A673 (cell line): ENCODE measurements around the gene CUX1. TPM values are rescaled to one million over a fixed set of nuclear protein-coding genes. Genes with fewer than 3 reads are reported as not detected.
"Not testable (repeated sequence)": the region's sequence is repeated elsewhere in the genome, so short reads cannot be mapped to it uniquely, and the experiment has no call there.

ENCODE experiments used
- BruUV-seq: library from RNA; stranded (reverse); fragments of 400-500 nt; replicated peaks from 2 replicates; lab custom pipeline; 2021; lab: Mats Ljungman, UMichigan
- CTCF ChIA-PET: fragments of 300-600 bp; sonication (Branson Sonifier 250); formaldehyde crosslinking; loops from one replicate; lab custom pipeline; 2022; ENCODE audit warnings: antibody characterized with exemption; lab: Charles Lee
- POLR2A ChIA-PET: fragments of 300-600 bp; sonication (Branson Sonifier 250); formaldehyde crosslinking; loops from one replicate; lab custom pipeline; 2022; ENCODE audit warnings: antibody characterized with exemption; ENCODE audit not compliant: low non-redundant PET; lab: Charles Lee
- DNase-seq: peaks from one replicate; pipeline ENCODE4 v3.0.0-alpha.2; 2015; ENCODE audit warnings: low spot score
- H3K27ac ChIP-seq: fragments of 200-600 bp; sonication (generic); 2 replicates; pipeline ENCODE4 v1.5.1; 2016; ENCODE audit warnings: mixed run types, low read depth, mild to moderate bottlenecking, mixed read lengths, antibody characterized with exemption, low read length; ENCODE audit not compliant: poor library complexity, severe bottlenecking
- H3K27me3 ChIP-seq: fragments of 200-600 bp; sonication (generic); replicated peaks from 2 replicates; pipeline ENCODE4 v1.6.1; 2017; ENCODE audit warnings: mixed run types, low read depth, mild to moderate bottlenecking, mixed read lengths, antibody characterized with exemption, low read length; ENCODE audit not compliant: insufficient read depth, poor library complexity
- H3K36me3 ChIP-seq: fragments of 200-600 bp; sonication (generic); 2 replicates; pipeline ENCODE4 v1.6.1; 2016; ENCODE audit warnings: mixed run types, mild to moderate bottlenecking, mixed read lengths, antibody characterized with exemption, low read length; ENCODE audit not compliant: insufficient read depth, poor library complexity, severe bottlenecking
- H3K4me1 ChIP-seq: fragments of 200-600 bp; sonication (generic); 2 replicates; pipeline ENCODE4 v1.6.1; 2017; ENCODE audit warnings: mixed run types, mild to moderate bottlenecking, mixed read lengths, antibody characterized with exemption, low read length; ENCODE audit not compliant: insufficient read depth, poor library complexity, severe bottlenecking
- H3K4me3 ChIP-seq: fragments of 200-600 bp; sonication (generic); 2 replicates; pipeline ENCODE4 v1.5.1; 2016; ENCODE audit warnings: low read depth, mixed run types, mild to moderate bottlenecking, mixed read lengths, low read length; ENCODE audit not compliant: poor library complexity, severe bottlenecking
- H3K9me3 ChIP-seq: fragments of 200-600 bp; sonication (generic); 2 replicates; pipeline ENCODE4 v1.6.1; 2016; ENCODE audit warnings: mixed run types, low read depth, mild to moderate bottlenecking, mixed read lengths, antibody characterized with exemption, low read length; ENCODE audit not compliant: poor library complexity, severe bottlenecking
- CTCF ChIP-seq: fragments of 300-800, 200-600 bp; sonication (generic); conservative IDR thresholded peaks from 2 replicates; pipeline ENCODE4 v1.5.1; 2017; ENCODE audit warnings: low read depth, mild to moderate bottlenecking, antibody characterized with exemption, low read length, moderate library complexity, mixed read lengths
- EZH2 ChIP-seq: fragments of 200-600 bp; sonication (generic); IDR thresholded peaks from 2 replicates; pipeline ENCODE4 v1.6.1; 2017; ENCODE audit warnings: borderline replicate concordance, low read depth, mild to moderate bottlenecking, mixed read lengths, antibody characterized with exemption, low read length; ENCODE audit not compliant: poor library complexity, severe bottlenecking
- intact Hi-C: fragments of 100-400 bp; cut with micrococcal nuclease; formaldehyde crosslinking; loops from one replicate; pipeline ENCODE4 v1.10.0; 2022; ENCODE audit not compliant: unreplicated experiment
- total RNA-seq: library from RNA; stranded (reverse); gene quantifications from 2 replicates; pipeline ENCODE4 v1.2.3, GENCODE V29; 2021

CUX1 gene
- total RNA-seq, 1 experiment from 2014 or later = 49.4 TPM

GRCh38 chr7:102180727-102181126, 363.3 kb downstream of the CUX1 start:
- no peak overlapping the region for H3K4me3 ChIP-seq
- no TSS peak for BruUV-seq
- peaks cover 3% of the 10 kb centered on the region for H3K36me3 ChIP-seq
- CTCF ChIA-PET = no interaction called here
- TF ChIP-seq CTCF = no peak
- no peak for TF ChIP-seq EZH2
- H3K4me1 ChIP-seq = peaks cover 6% of the 10 kb centered on the region
- no peaks in the 10 kb centered on the region for H3K27me3 ChIP-seq
- intact Hi-C loops = no loop called here
- no peaks in the 10 kb centered on the region for H3K9me3 ChIP-seq
- H3K27ac ChIP-seq = no peak overlapping the region
- POLR2A ChIA-PET = no interaction called here
- DNase-seq = no peak

GRCh38 chr7:102181517-102181916, 364.1 kb downstream of the CUX1 start:
- BruUV-seq = no TSS peak
- ChIA-PET CTCF (no interaction called here), POLR2A (no interaction called here)
- TF ChIP-seq EZH2 (no peak), CTCF (no peak)
- Histone ChIP-seq H3K36me3 (peaks cover 3% of the 10 kb centered on the region), H3K4me1 (no peaks in the 10 kb centered on the region), H3K9me3 (no peaks in the 10 kb centered on the region), H3K27me3 (no peaks in the 10 kb centered on the region), H3K27ac (no peak overlapping the region), H3K4me3 (no peak overlapping the region)
- DNase-seq = no peak
- intact Hi-C loops = no loop called here

GRCh38 chr7:102182016-102182415, 364.6 kb downstream of the CUX1 start:
- no TSS peak for BruUV-seq
- no peaks in the 10 kb centered on the region for H3K9me3 ChIP-seq
- intact Hi-C loops = no loop called here

GRCh38 chr7:102183848-102184247, 366.4 kb downstream of the CUX1 start:
- POLR2A ChIA-PET, H3K27me3 ChIP-seq, H3K9me3 ChIP-seq, H3K27ac ChIP-seq, H3K4me1 ChIP-seq, intact Hi-C loops, DNase-seq, BruUV-seq, H3K36me3 ChIP-seq, CTCF ChIA-PET, H3K4me3 ChIP-seq: not testable (repeated sequence)

More at GRCh38 chr7:102182016-102182415, 364.6 kb downstream of the CUX1 start:
- no peak for DNase-seq
- POLR2A ChIA-PET = no interaction called here
- no peak for TF ChIP-seq EZH2
- TF ChIP-seq CTCF = no peak
- Histone ChIP-seq H3K27ac (no peak overlapping the region), H3K4me3 (no peak overlapping the region), H3K36me3 (peaks cover 3% of the 10 kb centered on the region), H3K27me3 (no peaks in the 10 kb centered on the region), H3K4me1 (no peaks in the 10 kb centered on the region)
- CTCF ChIA-PET = no interaction called here
